ENCODE data around the gene RET. TPM values are rescaled to one million over a fixed set of nuclear protein-coding genes. Genes with fewer than 3 reads are reported as not detected.

The RET gene
- polyA plus RNA-seq, 3 donors = 0.08 to 0.39 (median 0.14) TPM

GRCh38 chr10:43120929-43121314 lies 44.1 kb downstream of the RET start:
- Histone ChIP-seq H3K27ac (ENCODE audit: low read depth in 1 of 2, low read length in 2 of 2) (peak overlapping the region; percentile 74 to 94), H3K79me2 (ENCODE audit: insufficient read depth, low read length) (no peaks in the 10 kb centered on the region), H3K27me3 (ENCODE audit: control insufficient read depth in 2 of 2, insufficient read depth in 2 of 2, low read length in 2 of 2) (no peaks in the 10 kb centered on the region), H3K4me2 (replicated peaks; ENCODE audit: extremely low read depth, low read length, poor library complexity, severe bottlenecking) (peak overlapping the region; percentile 42), H3K9me3 (replicated peaks in 1 of 2; ENCODE audit: control insufficient read depth in 1 of 2, insufficient read depth in 1 of 2, low read length in 2 of 2) (no peaks in the 10 kb centered on the region), H4K20me1 (ENCODE audit: insufficient read depth, low read length) (no peaks in the 10 kb centered on the region), H3K4me1 (ENCODE audit: control insufficient read depth in 1 of 2, insufficient read depth in 2 of 2, low read length in 2 of 2) (peaks cover 55 to 64% of the 10 kb centered on the region in 2 donors), H3K4me3 (replicated peaks in 1 of 3; ENCODE audit: low read depth in 2 of 3, low read length in 3 of 3) (peak overlapping the region in 1 of 3 experiments; percentile 39), H2AFZ (ENCODE audit: insufficient read depth, low read depth, low read length, poor library complexity, severe bottlenecking) (no peak overlapping the region), H3K36me3 (replicated peaks in 1 of 2; ENCODE audit: control insufficient read depth in 1 of 2, insufficient read depth in 2 of 2, low read length in 2 of 2) (no peaks in the 10 kb centered on the region), H3K9ac (ENCODE audit: insufficient read depth, low read length, poor library complexity, severe bottlenecking) (peak overlapping the region; percentile 53)
- H3K27ac Mint-ChIP-seq = peak overlapping the region; percentile 94 to 98 (median 98)
- peaks cover 0 to 1% (median 0%) of the 10 kb centered on the region in 7 donors for H3K9me3 Mint-ChIP-seq
- peaks cover 1 to 6% (median 2%) of the 10 kb centered on the region in 3 donors for H3K27me3 Mint-ChIP-seq (ENCODE audit: low read depth in 3 of 3)
- WGBS (ENCODE audit: insufficient coverage) = 0% methylated on average over 2 of the region's 3 CpGs
- peak; percentile 95 to 98 (median 97) for DNase-seq
- peaks cover 0 to 6% of the 10 kb centered on the region in 2 donors for H3K36me3 Mint-ChIP-seq
- intact Hi-C loops (cut with micrococcal nuclease) = loop anchor here (2.0 to 5.0 kb wide), 2 partner anchors 18 to 41 kb away; partner anchors contain the start of gene CSGALNACT2 (in 1 of the 2)
- H3K4me1 Mint-ChIP-seq = peaks cover 61% of the 10 kb centered on the region
- H3K4me3 Mint-ChIP-seq = peak overlapping the region; percentile 57 to 68
- TF ChIP-seq CTCF (IDR thresholded peaks at IDR 0.05) = no peak

- no peaks in the 10 kb centered on the region for H3K9me3 ChIP-seq (replicated peaks in 1 of 2; ENCODE audit: control insufficient read depth in 1 of 2, insufficient read depth in 1 of 2, low read length in 2 of 2)
- H3K9me3 Mint-ChIP-seq = no peaks in the 10 kb centered on the region
- no peaks in the 10 kb centered on the region for H3K36me3 ChIP-seq (replicated peaks in 1 of 2; ENCODE audit: control insufficient read depth in 1 of 2, insufficient read depth in 2 of 2, low read length in 2 of 2)
- H3K4me3 ChIP-seq (replicated peaks in 1 of 3; ENCODE audit: low read depth in 2 of 3, low read length in 3 of 3) = peak overlapping the region in 1 of 3 experiments; percentile 39
- H2AFZ ChIP-seq (ENCODE audit: insufficient read depth, low read depth, low read length, poor library complexity, severe bottlenecking) = peak overlapping the region; percentile 43
- intact Hi-C loops (cut with micrococcal nuclease) = loop anchor here (2.0 to 5.0 kb wide), 2 partner anchors 17 to 41 kb away; partner anchors contain the start of gene CSGALNACT2 (in 1 of the 2)
- H3K27ac ChIP-seq (ENCODE audit: low read depth in 1 of 2, low read length in 2 of 2) = peak overlapping the region; percentile 74 to 94
- no peaks in the 10 kb centered on the region for H3K79me2 ChIP-seq (ENCODE audit: insufficient read depth, low read length)
- peak overlapping the region; percentile 94 to 98 (median 98) for H3K27ac Mint-ChIP-seq
- H4K20me1 ChIP-seq (ENCODE audit: insufficient read depth, low read length) = no peaks in the 10 kb centered on the region
- peak overlapping the region; percentile 43 to 62 for H3K4me3 Mint-ChIP-seq
- peaks cover 0 to 6% of the 10 kb centered on the region in 2 donors for H3K36me3 Mint-ChIP-seq
- H3K27me3 ChIP-seq (ENCODE audit: control insufficient read depth in 2 of 2, insufficient read depth in 2 of 2, low read length in 2 of 2) = no peaks in the 10 kb centered on the region
- peaks cover 61 to 70% of the 10 kb centered on the region in 2 donors for H3K4me1 ChIP-seq (ENCODE audit: control insufficient read depth in 1 of 2, insufficient read depth in 2 of 2, low read length in 2 of 2)
- peak overlapping the region; percentile 53 for H3K9ac ChIP-seq (ENCODE audit: insufficient read depth, low read length, poor library complexity, severe bottlenecking)
- H3K4me2 ChIP-seq (replicated peaks; ENCODE audit: extremely low read depth, low read length, poor library complexity, severe bottlenecking) = peak overlapping the region; percentile 42
- DNase-seq = peak; percentile 55 to 85 (median 60)
- peaks cover 1 to 6% (median 2%) of the 10 kb centered on the region in 3 donors for H3K27me3 Mint-ChIP-seq (ENCODE audit: low read depth in 3 of 3)
- peaks cover 66% of the 10 kb centered on the region for H3K4me1 Mint-ChIP-seq
- TF ChIP-seq CTCF (IDR thresholded peaks at IDR 0.05) = no peak
- 33% methylated on average over 1 of the region's 1 CpG for WGBS (ENCODE audit: insufficient coverage)
These were observed 44.6 kb downstream of the RET start for GRCh38 chr10:43121444-43121843.

All from CD14-positive monocyte (primary cell).